Activated CD8-positive, alpha-beta memory T cell treated with anti-CD3 and anti-CD28 coated beads, Interleukin-2, amount 50 U/mL, for 1 hour (primary cell): ENCODE data around the gene FGFR4.

ENCODE experiments used
- DNase-seq: peaks from one replicate; pipeline ENCODE4 v3.0.0-alpha.2; 2020; ENCODE audit errors: extremely low read depth

The FGFR4 gene

DNA sequence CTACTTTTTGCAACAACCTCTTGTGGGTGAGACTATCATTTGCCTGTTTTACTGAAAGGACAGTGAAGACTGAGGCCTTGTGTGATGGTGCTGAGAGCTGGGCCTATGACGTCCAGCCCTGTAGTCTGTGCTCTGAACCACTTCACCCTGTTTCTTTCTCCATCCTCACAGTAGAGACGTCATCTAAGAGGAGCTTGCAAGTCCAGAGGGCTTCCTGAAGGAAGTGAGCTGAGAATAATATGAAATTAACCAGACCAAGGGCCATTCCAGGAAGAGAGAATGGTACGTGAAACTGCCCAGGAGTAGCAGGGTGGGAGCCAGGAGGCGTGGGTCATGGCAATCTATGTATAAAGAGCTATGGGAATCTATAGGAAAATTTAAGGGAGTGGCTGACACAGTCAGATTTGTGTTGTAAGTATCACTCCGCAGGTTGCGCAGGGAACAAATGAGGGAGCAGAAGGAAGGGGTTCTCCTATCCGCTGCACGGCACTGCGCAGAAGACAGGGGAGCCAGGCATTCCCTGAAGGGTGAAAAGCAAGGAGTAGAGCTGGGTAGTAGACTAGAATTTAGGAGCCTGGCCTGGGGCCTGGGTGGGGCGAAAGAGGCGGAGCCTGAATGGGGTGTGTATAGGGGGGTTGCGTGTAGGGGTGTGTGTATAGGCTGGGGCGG, 596 bp upstream of the FGFR4 start:
- no peak for DNase-seq

DNA sequence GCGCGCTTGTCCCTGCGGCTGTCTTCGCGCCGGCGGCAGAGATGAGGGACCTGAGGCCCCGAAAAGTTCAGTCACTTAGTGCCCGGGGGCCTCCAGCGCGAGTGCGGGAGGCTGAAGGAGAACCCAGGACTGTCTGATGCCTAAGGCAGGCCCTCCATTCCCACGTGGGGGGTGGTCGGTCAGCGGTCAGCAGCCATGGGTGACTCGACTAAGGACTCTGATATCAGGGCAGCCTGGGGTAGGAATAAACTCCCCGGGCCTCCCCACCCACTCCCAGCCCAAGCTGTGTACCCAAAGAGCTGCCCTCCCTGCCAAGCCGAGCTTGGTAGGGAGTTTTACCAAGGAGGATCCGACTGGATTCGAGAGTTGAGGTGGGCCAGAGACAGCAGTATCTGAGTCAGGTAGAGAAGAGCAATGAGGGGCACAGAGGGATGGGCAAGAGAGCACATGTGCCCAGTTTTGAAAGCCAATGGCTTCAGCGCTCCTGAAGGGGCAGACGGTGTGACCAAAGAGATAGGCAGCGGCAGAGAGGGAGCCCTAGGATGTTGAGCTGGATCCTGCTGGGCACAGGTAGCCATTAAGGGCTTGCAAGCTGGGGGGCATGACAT, 787 bp downstream of the FGFR4 start:
- no peak for DNase-seq

DNA sequence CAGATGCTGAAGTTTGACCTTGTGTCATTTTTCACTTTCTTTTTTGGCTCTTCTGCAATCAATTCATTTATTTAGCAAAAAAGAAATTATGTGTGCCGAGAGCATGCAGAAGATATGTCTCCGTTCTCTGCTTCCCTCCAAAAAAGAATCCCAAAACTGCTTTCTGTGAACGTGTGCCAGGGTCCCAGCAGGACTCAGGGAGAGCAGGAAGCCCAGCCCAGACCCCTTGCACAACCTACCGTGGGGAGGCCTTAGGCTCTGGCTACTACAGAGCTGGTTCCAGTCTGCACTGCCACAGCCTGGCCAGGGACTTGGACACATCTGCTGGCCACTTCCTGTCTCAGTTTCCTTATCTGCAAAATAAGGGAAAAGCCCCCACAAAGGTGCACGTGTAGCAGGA, 2.4 kb downstream of the FGFR4 start:
- DNase-seq = no peak

DNA sequence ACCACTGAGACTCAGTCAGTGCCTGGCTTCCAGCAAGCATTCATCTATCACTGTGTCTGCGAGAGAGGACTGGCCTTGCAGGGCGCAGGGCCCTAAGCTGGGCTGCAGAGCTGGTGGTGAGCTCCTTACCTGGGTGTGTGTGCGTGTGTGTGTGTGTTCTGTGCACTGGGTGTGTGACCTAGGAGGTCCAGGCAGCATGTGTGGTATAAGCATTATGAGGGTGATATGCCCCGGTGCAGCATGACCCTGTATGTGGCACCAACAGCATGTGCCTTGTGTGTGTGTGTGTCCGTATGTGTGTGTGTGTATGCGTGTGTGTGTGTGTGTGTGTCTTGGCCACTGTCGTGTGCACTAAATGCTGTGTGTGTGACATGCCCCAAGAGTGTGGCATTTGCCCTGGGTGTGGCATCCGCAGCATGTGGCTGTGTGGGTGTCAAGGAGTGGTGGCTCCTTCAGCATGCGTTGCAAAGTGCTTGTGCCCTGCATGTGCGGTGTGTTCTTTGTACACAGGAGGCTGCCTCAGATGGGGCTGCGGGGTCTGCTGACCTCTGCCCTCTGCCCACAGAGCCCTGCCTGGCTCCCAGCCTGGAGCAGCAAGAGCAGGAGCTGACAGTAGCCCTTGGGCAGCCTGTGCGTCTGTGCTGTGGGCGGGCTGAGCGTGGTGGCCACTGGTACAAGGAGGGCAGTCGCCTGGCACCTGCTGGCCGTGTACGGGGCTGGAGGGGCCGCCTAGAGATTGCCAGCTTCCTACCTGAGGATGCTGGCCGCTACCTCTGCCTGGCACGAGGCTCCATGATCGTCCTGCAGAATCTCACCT, 3.3 kb downstream of the FGFR4 start:
- no peak for DNase-seq

DNA sequence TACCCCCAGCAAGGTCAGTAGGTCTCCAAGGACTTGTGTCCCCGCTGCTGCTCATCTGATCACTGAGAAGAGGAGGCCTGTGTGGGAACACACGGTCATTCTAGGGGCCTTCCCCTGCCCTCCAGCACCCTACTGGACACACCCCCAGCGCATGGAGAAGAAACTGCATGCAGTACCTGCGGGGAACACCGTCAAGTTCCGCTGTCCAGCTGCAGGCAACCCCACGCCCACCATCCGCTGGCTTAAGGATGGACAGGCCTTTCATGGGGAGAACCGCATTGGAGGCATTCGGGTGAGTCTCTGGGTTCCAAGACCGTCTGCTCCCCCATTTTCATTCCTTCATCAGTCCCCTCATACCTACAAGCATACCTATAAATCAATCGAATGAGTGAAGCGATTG, 4.1 kb downstream of the FGFR4 start:
- DNase-seq = no peak

DNA sequence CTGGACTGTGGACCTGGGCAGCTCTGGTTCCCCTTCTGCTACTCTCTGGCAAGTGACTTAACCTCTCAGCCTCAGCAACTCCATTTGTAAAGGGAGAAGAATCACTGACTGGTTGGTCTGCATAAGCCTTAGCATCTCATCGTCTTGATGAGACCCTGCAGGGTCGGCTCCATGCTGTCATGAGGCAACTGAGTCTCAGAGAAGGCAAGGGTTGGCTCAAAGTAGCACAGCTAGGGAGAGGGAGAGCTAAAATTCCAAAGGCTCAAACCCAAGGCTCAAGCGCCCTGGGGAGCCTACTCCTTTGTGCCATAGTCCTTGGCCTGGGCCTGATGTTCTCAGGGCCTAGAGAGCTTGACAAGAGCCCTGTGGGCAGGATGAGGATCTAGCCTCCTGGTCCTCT, 4.5 kb downstream of the FGFR4 start:
- DNase-seq = no peak

DNA sequence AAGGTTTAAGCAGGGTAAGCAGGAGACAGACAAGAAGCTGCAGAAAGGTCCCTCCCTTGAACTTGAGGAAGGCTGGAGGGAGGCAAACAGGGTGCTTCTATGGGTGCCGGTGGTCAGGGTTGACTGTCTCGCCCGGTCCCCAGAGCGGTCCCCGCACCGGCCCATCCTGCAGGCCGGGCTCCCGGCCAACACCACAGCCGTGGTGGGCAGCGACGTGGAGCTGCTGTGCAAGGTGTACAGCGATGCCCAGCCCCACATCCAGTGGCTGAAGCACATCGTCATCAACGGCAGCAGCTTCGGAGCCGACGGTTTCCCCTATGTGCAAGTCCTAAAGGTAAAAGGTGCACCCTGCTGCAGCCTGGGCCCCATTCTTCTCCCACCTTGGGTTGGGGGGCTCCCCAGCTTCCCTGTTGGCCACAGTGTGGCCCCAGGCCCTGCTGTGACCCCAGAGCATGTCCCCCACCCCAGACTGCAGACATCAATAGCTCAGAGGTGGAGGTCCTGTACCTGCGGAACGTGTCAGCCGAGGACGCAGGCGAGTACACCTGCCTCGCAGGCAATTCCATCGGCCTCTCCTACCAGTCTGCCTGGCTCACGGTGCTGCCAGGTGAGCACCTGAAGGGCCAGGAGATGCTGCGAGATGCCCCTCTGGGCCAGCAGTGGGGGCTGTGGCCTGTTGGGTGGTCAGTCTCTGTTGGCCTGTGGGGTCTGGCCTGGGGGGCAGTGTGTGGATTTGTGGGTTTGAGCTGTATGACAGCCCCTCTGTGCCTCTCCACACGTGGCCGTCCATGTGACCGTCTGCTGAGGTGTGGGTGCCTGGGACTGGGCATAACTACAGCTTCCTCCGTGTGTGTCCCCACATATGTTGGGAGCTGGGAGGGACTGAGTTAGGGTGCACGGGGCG, 5.7 kb downstream of the FGFR4 start:
- DNase-seq = no peak

DNA sequence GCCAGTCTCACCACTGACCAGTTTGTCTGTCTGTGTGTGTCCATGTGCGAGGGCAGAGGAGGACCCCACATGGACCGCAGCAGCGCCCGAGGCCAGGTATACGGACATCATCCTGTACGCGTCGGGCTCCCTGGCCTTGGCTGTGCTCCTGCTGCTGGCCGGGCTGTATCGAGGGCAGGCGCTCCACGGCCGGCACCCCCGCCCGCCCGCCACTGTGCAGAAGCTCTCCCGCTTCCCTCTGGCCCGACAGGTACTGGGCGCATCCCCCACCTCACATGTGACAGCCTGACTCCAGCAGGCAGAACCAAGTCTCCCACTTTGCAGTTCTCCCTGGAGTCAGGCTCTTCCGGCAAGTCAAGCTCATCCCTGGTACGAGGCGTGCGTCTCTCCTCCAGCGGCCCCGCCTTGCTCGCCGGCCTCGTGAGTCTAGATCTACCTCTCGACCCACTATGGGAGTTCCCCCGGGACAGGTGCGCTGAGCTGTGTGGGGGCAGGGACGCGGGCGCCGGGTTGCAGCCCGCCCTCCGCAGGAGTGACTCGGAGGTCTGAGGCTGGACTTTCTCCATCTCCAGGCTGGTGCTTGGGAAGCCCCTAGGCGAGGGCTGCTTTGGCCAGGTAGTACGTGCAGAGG, 6.5 kb downstream of the FGFR4 start:
- no peak for DNase-seq

DNA sequence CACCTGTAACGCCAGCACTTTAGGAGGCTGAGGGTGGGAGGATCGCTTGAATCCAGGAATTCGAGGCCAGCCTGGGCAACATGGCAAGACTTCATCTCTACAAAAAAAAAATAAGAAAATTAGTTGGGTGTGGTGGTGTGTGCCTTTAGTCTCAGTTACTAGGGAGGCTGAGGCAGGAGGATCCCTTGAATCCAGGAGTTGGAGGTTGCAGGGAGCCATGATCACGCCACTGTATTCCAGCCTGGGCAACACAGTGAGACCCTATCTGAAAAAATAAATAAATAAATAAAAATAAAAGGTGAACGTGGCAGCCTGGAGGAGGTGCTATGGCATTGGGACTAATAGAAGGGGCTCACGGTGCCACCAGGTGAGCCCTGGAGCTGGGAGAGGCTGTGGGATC, 7.1 kb downstream of the FGFR4 start:
- DNase-seq = no peak

DNA sequence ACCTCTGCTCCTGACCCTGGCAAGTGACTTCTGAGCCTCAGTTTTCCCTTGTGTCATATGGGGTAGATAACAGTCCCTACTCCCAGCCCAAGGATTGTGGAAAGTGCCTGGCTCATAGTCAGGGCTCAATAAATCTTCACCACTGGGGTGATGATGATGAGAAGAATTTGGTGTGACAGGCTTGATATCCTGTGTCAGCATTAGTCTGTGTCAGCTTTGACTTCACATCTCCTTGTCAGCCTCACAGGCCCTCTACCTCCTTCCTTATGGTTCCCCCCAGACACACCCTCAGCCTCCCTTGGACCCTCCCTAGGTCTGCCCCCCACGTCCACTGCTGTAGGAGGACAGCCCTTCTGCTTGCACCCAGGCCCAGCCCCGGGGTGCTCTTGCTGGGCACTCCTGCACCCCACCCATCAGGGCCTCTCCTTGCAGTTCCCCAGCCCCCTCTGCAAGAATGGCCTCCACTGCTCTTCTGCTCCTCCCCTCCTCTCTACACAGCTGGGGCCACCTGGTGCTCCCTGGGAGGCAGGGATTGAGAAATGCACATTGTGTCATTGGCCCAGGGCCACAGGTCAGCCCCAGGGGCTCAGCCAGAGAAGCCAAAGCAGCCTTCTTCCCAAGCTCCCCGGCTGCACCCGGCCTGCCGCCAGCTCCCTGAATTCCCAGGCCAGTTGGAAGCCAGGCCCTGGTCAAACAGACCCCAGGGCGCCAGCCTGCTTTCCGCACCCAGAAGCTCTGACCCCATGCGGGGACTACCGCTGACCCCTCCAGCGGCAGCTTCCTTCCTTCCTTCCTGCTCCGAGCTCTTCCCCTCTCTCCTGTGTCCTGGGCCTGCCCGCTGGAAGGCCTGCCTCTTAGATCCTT, 7.7 kb downstream of the FGFR4 start:
- no peak for DNase-seq

DNA sequence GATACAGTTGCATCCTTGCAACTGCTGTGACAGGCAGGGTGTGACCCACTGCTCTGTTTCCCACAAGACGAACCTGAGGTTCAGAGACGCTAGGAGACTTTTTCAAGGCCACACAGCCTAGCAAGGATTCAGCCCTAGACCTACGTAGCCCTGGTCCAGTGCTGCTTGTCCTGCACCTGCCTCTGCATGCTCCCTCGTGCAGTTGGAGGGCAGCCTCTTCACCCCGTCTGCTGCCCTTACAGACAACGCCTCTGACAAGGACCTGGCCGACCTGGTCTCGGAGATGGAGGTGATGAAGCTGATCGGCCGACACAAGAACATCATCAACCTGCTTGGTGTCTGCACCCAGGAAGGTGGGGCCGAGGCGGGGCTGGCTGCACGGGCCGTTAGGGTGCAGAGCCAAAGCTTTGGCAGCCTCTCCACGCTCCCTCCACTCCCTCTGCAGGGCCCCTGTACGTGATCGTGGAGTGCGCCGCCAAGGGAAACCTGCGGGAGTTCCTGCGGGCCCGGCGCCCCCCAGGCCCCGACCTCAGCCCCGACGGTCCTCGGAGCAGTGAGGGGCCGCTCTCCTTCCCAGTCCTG, 8.5 kb downstream of the FGFR4 start:
- DNase-seq = no peak

DNA sequence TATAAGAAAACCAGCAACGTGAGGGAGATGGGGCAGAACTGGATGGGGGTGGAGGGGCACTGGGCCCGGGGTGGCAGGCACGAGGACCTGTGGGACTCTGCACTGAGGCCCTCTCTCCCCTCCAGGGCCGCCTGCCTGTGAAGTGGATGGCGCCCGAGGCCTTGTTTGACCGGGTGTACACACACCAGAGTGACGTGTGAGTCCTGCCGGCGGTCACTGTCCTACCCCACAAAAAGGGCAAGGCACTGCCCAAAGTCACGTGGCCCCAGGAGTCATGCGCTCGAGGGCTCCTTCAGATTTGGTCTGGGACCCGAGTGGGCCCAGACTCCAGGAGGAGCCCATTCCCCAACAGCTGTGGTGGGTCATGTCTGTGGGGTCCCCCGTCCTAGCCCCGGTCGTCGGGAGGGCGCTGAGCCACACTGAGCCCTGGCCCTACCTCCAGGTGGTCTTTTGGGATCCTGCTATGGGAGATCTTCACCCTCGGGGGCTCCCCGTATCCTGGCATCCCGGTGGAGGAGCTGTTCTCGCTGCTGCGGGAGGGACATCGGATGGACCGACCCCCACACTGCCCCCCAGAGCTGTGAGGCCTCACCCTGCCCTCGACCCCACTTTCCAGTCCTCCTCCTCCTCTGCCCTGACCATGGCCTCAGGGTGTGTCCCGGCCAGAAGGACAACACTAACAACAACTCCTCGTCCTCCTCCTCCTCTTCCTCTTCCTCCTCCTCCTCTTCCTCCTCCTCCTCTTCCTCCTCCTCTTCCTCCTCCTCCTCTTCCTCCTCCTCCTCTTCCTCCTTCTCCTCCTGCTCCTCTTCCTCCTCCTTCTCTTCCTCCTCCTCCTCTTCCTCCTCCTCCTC, 9.7 kb downstream of the FGFR4 start:
- DNase-seq = no peak

DNA sequence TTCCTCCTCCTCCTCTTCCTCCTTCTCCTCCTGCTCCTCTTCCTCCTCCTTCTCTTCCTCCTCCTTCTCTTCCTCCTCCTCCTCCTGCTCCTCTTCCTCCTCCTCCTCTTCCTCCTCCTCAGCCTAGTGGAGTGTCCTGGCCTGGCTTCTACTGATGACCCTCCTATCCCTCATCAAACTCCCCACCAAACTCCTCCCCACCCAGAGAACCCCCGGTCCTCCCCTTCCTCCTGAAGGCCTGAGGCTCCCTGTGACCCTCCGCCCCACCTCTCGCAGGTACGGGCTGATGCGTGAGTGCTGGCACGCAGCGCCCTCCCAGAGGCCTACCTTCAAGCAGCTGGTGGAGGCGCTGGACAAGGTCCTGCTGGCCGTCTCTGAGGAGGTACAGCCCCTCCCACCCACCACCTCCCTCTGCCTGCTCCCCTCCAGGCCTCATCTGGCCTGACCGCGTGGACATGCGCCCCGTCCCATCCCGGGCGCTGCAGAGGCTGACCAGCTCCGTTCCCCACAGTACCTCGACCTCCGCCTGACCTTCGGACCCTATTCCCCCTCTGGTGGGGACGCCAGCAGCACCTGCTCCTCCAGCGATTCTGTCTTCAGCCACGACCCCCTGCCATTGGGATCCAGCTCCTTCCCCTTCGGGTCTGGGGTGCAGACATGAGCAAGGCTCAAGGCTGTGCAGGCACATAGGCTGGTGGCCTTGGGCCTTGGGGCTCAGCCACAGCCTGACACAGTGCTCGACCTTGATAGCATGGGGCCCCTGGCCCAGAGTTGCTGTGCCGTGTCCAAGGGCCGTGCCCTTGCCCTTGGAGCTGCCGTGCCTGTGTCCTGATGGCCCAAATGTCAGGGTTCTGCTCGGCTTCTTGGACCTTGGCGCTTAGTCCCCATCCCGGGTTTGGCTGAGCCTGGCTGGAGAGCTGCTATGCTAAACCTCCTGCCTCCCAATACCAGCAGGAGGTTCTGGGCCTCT, 10.6 kb downstream of the FGFR4 start:
- no peak for DNase-seq

DNA sequence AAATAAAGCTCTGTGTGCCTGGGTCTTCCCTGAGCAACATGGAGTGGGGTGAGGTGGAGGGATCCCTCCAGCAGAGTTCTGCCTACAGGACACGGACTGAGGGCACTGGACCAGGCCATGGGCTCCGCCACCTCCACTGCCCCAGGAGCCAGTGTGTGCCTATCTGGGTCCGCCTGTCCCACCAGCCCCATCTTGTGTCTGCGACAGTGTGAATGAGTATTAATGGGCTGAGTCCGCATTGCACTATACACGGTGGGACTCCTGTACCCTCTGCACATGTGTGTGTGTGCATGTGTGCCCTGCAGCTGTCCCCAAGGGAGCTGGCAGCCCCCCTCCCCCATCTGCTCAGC, 11.4 kb downstream of the FGFR4 start:
- no peak for DNase-seq

DNA sequence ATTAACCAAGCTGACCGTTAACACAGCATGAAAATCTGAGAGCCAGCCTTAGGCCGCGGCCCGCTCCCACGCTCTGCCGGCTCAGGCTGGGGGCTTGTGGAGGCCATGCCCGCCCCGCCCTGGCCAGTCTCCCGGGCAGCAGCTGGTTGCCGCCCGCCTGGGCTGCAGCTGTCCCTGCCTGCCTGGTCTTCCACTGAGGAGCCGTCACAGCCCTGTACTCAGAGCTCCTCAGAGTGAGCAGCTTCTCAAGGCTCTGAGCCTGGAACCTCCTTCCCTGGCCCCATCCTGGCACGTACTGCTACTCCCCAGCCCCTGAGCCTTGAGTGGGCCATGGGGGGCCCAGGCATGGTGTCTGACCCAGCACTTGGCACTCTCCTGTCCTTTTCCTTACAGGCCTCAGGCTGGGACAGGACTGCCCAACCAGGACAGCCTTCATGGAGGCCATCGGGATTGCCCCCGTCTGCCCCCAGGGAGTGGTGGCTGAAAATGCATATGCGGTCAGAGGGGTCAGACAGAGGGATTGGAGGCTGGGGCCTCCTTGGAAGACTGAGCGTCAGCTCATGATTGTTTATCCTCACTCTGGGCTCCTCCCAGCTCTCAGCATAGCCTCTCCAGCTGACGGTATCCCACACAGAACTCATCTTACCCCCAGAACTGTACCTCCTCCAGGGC, 11.9 kb downstream of the FGFR4 start:
- DNase-seq = no peak

DNA sequence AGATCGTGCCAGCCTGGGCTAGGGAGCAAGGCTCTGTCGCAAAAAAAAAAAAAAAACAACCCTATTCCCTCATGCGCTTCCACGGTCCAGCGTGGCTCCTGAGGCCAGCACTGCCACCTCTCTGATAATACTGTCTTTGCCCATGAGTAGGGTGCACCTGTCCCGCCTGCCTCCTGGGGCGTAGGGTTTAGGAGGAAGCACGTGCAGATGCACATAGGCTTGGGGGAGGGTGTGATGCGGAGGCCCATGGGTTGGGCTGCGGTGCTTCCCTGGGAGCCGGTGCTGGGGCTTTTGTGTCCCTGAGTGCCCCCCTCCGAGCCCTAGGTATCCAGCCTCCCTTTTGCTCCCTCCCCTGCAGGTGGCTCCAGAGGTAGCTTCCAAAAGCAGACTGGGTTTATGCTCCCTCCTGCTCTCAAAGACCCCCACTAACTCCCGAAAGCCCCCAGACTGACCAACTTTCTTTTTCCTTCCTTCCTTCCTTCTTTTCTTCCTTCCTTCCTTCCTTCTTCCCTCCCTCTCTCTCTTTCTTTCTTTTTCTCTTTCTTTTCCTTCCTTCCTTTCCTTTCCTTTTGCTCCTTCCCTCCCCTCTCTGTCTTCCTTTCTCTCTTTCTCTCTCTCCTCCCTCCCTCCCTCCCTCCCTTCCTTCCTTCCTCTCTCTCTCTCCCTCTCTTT, 12.8 kb downstream of the FGFR4 start:
- no peak for DNase-seq

DNA sequence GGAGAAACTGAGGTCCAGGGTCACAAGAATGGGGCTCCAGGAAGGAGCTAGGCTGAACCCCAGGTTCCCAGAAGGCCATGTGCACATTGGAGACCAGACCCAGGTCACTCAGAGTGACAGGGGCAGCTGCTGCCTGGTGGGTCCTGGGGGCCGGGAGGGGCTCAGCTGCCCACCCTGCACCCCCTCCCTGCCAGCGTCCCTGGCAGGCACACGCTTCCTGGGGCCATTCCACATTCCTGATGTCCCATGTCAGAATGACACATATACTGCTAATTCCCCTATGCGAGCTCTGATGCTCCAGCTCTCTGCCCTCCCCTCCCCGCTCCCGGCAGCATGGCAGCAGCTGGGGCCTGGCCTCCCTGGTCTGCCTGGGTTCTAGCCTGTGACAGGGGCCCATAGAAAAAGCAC, 14.0 kb downstream of the FGFR4 start:
- DNase-seq = no peak
